ENCODE data around the gene PEBP1.
"Not testable (repeated sequence)": the region's sequence is repeated elsewhere in the genome, so short reads cannot be mapped to it uniquely, and the experiment has no call there.

Gene PEBP1

DNA sequence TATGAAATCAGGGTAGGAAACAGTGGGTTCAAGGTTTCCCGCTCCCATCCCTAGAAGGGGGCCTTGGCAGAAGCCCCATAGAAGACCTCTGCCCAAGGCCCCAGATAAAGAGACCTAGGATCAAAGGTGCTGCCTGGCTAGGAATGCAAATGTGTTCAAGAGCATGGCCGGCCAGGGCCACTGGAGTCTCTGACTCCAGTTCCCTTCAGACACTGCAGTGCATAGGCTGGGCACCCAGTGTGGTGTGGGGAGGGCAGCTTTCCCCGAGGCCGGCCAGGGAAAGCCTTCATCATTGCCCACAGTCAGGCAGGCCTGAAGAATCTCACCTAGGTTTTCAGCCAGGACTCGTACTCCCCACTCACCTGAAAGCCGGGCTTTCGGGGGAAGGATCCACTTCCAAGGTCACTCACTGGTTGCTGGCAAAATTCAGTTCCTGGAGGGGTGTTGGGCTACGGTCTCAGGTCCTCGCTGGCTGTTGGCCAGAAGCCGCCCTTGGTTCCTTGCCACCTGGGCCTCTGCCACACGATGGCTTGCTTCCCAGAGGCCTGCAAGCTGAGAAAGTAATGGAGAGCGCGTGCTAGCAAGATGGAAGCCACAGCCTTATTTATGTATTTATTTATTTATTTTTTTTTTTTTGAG lies 9.7 kb upstream of the PEBP1 start:
- in situ Hi-C loops (cut with HindIII; ENCODE audit: low sequenced_read_pairs): no loop called here
- no peak for DNase-seq (ENCODE audit: low read depth, low spot score)
- no peak overlapping the region for H3K4me3 ChIP-seq (ENCODE audit: low read depth, low read length)
- TF ChIP-seq, protein P1, sequence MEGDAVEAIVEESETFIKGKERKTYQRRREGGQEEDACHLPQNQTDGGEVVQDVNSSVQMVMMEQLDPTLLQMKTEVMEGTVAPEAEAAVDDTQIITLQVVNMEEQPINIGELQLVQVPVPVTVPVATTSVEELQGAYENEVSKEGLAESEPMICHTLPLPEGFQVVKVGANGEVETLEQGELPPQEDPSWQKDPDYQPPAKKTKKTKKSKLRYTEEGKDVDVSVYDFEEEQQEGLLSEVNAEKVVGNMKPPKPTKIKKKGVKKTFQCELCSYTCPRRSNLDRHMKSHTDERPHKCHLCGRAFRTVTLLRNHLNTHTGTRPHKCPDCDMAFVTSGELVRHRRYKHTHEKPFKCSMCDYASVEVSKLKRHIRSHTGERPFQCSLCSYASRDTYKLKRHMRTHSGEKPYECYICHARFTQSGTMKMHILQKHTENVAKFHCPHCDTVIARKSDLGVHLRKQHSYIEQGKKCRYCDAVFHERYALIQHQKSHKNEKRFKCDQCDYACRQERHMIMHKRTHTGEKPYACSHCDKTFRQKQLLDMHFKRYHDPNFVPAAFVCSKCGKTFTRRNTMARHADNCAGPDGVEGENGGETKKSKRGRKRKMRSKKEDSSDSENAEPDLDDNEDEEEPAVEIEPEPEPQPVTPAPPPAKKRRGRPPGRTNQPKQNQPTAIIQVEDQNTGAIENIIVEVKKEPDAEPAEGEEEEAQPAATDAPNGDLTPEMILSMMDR (IDR thresholded peaks at IDR 0.05; ENCODE audit: low read depth, low read length): no peak

DNA sequence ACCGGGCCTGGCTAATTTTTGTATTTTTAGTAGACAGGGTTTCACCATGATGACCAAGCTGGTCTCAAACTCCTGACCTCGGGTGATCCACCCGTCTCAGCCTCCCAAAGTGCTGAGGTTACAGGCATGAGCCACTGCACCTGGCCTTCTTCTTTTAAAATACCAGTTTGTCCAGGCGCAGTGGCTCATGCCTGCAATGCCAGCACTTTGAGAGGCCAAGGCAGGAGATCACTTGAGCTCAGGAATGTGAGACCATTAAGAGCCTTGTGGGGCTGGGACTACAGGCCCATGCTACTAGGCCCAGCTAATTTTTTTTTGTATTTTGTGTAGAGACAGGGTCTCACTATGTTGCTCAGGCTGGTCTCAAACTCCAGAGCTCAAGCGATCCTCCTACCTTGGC lies 8.1 kb upstream of the PEBP1 start:
- in situ Hi-C loops (cut with HindIII; ENCODE audit: low sequenced_read_pairs): no loop called here
- TF ChIP-seq, protein P1 (IDR thresholded peaks at IDR 0.05; ENCODE audit: low read depth, low read length): no peak
- no peak for DNase-seq (ENCODE audit: low read depth, low spot score)
- no peak overlapping the region for H3K4me3 ChIP-seq (ENCODE audit: low read depth, low read length)

DNA sequence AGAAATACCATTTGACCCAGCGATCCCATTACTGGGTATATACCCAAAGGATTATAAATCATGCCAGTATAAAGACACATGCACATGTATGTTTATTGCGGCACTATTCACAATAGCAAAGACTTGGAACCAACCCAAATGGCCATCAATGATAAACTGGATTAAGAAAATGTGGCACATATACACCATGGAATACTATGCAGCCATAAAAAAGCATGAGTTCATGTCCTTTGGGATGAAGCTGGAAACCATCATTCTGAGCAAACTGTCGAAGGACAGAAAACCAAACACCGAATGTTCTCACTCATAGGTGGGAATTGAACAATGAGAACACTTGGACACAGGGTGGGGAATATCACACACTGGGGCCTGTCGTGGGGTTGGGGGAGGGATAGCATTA lies 6.5 kb upstream of the PEBP1 start:
- DNase-seq (ENCODE audit: low read depth, low spot score); in situ Hi-C loops (cut with HindIII; ENCODE audit: low sequenced_read_pairs); H3K4me3 ChIP-seq (ENCODE audit: low read depth, low read length): not testable (repeated sequence)

DNA sequence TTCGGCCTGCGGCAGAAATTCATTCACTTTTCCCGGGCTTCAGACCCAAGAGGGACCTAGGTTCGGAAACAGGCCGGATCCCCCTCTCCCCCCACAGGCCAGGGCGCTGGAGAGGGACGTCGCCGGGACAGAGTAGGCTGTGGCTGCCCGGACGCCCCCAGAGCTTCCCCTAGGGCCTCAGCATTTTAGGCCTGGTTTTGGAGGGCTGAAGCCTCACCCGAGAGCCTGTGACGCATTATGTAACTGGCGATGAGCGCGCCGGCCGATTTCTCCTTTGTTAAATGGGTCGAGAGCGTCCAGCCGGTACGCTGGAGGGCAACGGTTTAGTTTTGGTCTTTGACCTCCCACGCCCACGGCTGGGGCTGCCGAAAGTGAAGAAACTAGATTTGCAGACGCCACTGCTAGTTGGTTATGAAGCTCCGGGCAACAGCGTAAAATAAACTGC lies 657 bp downstream of the PEBP1 start:
- peak; percentile 35 for DNase-seq (ENCODE audit: low read depth, low spot score)
- TF ChIP-seq, protein P1 (IDR thresholded peaks at IDR 0.05; ENCODE audit: low read depth, low read length): no peak
- peak overlapping the region; percentile 61 for H3K4me3 ChIP-seq (ENCODE audit: low read depth, low read length)
- in situ Hi-C loops (cut with HindIII; ENCODE audit: low sequenced_read_pairs): no loop called here

DNA sequence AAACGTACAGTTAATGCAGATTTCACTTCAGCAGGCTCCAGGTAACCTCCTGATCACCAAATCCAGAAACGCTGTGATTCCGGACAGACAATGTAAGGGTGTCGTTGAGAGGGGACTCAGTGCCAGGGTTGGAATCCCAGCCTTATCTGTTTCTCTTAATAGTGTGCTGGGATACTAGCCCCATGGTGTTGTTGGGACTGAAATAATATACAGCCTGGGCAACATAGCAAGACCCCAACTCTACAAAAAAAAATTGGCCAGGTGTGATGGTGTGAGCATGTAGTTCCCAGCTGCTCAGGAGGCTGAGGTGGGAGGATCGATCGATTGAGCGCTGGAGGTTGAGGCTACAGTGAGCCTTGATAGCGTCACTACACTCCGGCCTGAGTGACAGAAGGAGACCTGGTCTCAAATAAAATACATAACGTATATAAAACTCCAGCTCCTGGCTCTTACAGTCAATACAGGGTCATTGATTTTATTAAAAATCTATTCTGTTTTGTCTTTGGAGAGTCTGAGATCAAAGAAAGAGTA lies 1.3 kb downstream of the PEBP1 start:
- in situ Hi-C loops (cut with HindIII; ENCODE audit: low sequenced_read_pairs): no loop called here
- no peak for DNase-seq (ENCODE audit: low read depth, low spot score)
- H3K4me3 ChIP-seq (ENCODE audit: low read depth, low read length): peak overlapping the region; percentile 61
- TF ChIP-seq, protein P1 (IDR thresholded peaks at IDR 0.05; ENCODE audit: low read depth, low read length): no peak

DNA sequence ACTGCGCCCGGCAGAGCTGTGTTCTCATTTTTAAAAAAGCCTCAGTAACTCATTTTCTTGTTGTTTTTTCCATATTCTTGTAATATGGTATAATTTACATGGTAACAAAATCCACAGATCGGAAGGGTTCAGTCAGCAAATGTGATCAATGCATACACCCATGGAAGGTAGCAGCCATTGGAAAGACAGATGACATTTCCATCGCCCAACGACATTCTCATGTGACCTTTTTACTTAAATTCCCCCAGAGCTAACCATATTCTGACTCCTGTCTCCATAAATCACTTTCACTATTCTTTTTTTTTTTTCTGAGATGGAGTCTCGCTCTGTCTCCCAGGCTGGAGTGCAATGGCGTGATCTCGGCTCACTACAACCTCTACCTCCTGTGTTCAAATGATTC lies 4.9 kb downstream of the PEBP1 start:
- no peak for DNase-seq (ENCODE audit: low read depth, low spot score)
- TF ChIP-seq, protein P1 (IDR thresholded peaks at IDR 0.05; ENCODE audit: low read depth, low read length): no peak
- no peak overlapping the region for H3K4me3 ChIP-seq (ENCODE audit: low read depth, low read length)
- in situ Hi-C loops (cut with HindIII; ENCODE audit: low sequenced_read_pairs): no loop called here

DNA sequence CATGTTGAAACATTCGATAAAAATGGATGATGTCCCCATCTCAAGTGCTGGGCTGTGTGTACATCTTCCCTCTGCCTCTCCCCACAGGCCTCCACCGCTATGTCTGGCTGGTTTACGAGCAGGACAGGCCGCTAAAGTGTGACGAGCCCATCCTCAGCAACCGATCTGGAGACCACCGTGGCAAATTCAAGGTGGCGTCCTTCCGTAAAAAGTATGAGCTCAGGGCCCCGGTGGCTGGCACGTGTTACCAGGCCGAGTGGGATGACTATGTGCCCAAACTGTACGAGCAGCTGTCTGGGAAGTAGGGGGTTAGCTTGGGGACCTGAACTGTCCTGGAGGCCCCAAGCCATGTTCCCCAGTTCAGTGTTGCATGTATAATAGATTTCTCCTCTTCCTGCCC lies 8.6 kb downstream of the PEBP1 start:
- in situ Hi-C loops (cut with HindIII; ENCODE audit: low sequenced_read_pairs): no loop called here
- H3K4me3 ChIP-seq (ENCODE audit: low read depth, low read length): no peak overlapping the region
- no peak for DNase-seq (ENCODE audit: low read depth, low spot score)
- TF ChIP-seq, protein P1 (IDR thresholded peaks at IDR 0.05; ENCODE audit: low read depth, low read length): no peak

All from astrocyte of the spinal cord (primary cell).